Stomach smooth muscle (tissue), 2 donors: ENCODE measurements around the gene DUOX2.
"Not testable (repeated sequence)": the region's sequence is repeated elsewhere in the genome, so short reads cannot be mapped to it uniquely, and the experiment has no call there.

ENCODE experiments used
- H3K27ac ChIP-seq: one replicate; pipeline ENCODE4 v1.7.0; 2013; ENCODE audit warnings: mild to moderate bottlenecking, low read length, inconsistent platforms
- H3K27me3 ChIP-seq, 2 donors: one replicate each; pipeline ENCODE4 v1.7.0; 2013; ENCODE audit warnings: low read length in 2 of 2; ENCODE audit not compliant: insufficient read depth in 2 of 2, control insufficient read depth in 1 of 2
- H3K36me3 ChIP-seq, 2 donors: one replicate each; pipeline ENCODE4 v1.7.0; 2013; ENCODE audit warnings: low read length in 2 of 2; ENCODE audit not compliant: control insufficient read depth in 2 of 2, insufficient read depth in 2 of 2
- H3K4me1 ChIP-seq: one replicate; pipeline ENCODE4 v1.7.0; 2013; ENCODE audit warnings: low read length; ENCODE audit not compliant: control insufficient read depth, insufficient read depth
- H3K4me3 ChIP-seq, 2 donors: one replicate each; pipeline ENCODE4 v1.7.0; 2013; ENCODE audit warnings: low read length in 2 of 2
- H3K9ac ChIP-seq, 2 donors: one replicate each; pipeline ENCODE4 v1.7.0; 2013; ENCODE audit warnings: low read length in 2 of 2, mild to moderate bottlenecking in 1 of 2
- H3K9me3 ChIP-seq, 2 donors: one replicate each; pipeline ENCODE4 v1.7.0; 2013; ENCODE audit warnings: low read length in 2 of 2; ENCODE audit not compliant: control insufficient read depth in 2 of 2
- donor health status: healthy.
- donor health status: Pancreatic carcinoma.

DUOX2 gene

GRCh38 chr15:45111390-45112142, 2.4 kb downstream of the DUOX2 start:
- Histone ChIP-seq H3K9me3 (no peaks in the 10 kb centered on the region), H3K4me3 (no peak overlapping the region), H3K9ac (no peak overlapping the region), H3K27ac (no peak overlapping the region), H3K36me3 (no peaks in the 10 kb centered on the region), H3K4me1 (peaks cover 12% of the 10 kb centered on the region), H3K27me3 (peaks cover 63 to 72% of the 10 kb centered on the region in 2 donors)

DNA sequence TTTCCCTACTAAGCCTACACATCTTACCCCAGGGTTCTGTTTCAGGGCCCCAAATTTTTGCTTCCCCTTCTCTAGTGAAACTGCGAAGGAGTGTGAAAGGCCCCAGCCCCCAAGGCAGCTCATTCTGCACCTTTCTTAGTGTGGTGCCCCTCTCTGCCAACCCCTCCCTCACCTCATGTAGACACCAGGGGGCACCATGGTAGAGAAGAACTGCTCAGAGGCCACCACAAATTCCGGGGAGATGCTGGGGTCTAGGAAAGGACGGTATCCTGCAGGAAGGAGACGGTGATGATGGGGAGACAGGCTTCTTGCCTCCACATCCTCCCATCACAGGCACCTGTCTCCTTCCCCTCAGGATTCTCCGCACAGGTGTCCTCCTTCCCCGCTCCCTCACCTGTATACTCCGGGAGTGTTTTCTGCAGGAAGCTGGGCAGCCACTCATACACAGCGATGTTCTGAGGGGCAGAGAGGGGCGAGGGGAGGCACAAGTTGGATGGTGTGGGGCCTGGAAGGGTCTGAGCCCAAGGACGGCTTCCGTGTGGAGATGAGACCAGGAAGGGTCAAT, 3.6 kb downstream of the DUOX2 start:
- Histone ChIP-seq H3K4me1 (peaks cover 7% of the 10 kb centered on the region), H3K27ac (no peak overlapping the region), H3K9ac (no peak overlapping the region), H3K9me3 (no peaks in the 10 kb centered on the region), H3K36me3 (no peaks in the 10 kb centered on the region), H3K4me3 (no peak overlapping the region), H3K27me3 (peaks cover 52 to 59% of the 10 kb centered on the region in 2 donors)

GRCh38 chr15:45107941-45108630, 5.9 kb downstream of the DUOX2 start:
- peaks cover 31 to 37% of the 10 kb centered on the region in 2 donors for H3K27me3 ChIP-seq
- no peak overlapping the region for H3K27ac ChIP-seq
- no peak overlapping the region for H3K9ac ChIP-seq
- no peaks in the 10 kb centered on the region for H3K36me3 ChIP-seq
- H3K4me3 ChIP-seq: no peak overlapping the region
- H3K9me3 ChIP-seq: no peaks in the 10 kb centered on the region
- H3K4me1 ChIP-seq: peaks cover 5% of the 10 kb centered on the region

DNA sequence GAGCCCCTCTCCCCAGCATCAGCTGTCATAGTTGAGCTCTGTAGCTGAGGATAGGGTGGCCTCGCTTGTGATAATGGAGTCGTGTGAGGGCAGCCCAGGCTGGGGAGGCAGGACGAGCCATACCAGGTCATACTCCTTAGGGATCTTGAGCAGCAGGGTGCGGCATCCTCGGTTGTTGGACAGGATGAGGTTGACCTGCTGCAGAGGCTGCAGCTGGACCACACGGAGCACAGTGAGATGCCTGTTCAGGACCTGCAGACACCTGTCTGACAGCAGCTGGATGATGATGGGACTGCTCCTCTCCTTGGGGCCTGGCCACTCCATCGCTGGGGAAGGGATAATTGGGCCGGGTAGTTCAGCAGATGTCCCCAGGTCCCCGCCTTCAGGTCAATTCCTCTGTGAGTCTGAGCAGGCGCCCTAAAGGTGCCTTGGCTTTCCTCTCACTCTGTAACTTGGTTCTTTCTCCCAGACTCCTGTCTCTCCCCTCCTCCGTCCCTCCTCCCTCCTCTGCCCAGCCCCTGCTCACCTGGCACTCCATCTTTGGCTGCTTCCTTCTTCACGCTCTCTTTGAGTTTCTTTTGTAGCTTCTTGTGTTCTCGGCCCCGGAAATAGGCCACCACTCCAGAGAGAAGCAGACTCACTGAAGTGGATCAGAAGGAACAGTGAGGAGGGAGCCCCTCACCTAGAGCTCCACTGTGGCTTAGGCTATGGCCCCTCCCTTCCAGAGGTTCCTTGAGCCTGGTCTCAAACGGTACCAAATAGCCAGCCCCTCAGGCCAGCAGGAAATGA, 7.8 kb downstream of the DUOX2 start:
- Histone ChIP-seq H3K9me3 (no peaks in the 10 kb centered on the region), H3K4me1 (no peaks in the 10 kb centered on the region), H3K27me3 (peaks cover 12 to 28% of the 10 kb centered on the region in 2 donors), H3K9ac (no peak overlapping the region), H3K4me3 (no peak overlapping the region), H3K36me3 (no peaks in the 10 kb centered on the region), H3K27ac (no peak overlapping the region)

DNA sequence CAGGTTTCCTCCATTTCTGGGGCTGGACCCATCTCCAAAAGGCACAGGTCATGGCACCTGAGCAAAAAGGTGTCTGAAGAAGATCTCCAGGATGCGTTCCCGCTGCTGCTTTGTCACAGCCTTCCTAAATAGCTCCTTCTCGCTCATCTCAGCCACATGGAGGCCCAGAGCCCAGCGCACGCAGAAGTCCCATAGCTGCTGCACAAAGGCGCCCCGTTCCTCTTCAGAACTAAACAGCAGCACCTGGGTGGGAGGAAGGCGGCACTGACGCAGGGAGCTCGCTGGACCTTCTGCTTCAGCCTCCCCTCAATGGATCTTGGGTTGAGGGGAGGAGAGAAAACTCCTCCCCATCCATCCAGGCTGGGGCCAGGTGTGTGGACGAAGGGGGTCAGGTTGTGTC, 8.4 kb downstream of the DUOX2 start:
- no peaks in the 10 kb centered on the region for H3K36me3 ChIP-seq
- no peak overlapping the region for H3K9ac ChIP-seq
- H3K4me1 ChIP-seq: no peaks in the 10 kb centered on the region
- no peak overlapping the region for H3K4me3 ChIP-seq
- no peak overlapping the region for H3K27ac ChIP-seq
- H3K9me3 ChIP-seq: no peaks in the 10 kb centered on the region
- peaks cover 12 to 27% of the 10 kb centered on the region in 2 donors for H3K27me3 ChIP-seq

- peaks cover under 1 to 13% of the 10 kb centered on the region in 2 donors for H3K27me3 ChIP-seq
- not testable (repeated sequence) for H3K27ac ChIP-seq
These were observed 9.8 kb downstream of the DUOX2 start for GRCh38 chr15:45104170-45104569.

GRCh38 chr15:45102226-45102625, 11.7 kb downstream of the DUOX2 start:
- Histone ChIP-seq H3K27me3 (peaks cover 0 to 4% of the 10 kb centered on the region in 2 donors), H3K9me3 (no peaks in the 10 kb centered on the region), H3K9ac (no peak overlapping the region), H3K36me3 (no peaks in the 10 kb centered on the region), H3K4me1 (no peaks in the 10 kb centered on the region), H3K4me3 (no peak overlapping the region), H3K27ac (no peak overlapping the region)

More at GRCh38 chr15:45104170-45104569, 9.8 kb downstream of the DUOX2 start:
- H3K9ac ChIP-seq, H3K4me3 ChIP-seq, H3K36me3 ChIP-seq, H3K4me1 ChIP-seq, H3K9me3 ChIP-seq: not testable (repeated sequence)

DNA sequence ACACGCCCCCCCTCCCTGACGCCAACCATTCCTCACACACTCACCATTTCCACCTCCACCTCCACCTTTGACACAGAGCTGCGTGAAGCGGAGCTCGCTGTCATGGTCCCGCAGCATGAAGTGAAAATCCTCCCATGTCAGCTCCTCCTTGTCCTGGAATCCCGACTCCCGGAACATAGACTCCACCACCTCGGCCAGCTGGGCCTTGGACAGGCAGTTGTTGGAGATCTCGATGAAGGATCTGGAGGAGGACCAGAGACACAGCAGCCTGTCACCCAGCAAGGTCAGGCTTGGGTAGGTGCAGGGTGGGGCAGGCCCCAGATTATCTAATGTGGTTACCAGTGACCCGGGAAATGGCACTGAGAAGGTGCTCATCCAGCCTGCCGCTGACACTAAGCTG, 12.2 kb downstream of the DUOX2 start:
- no peak overlapping the region for H3K4me3 ChIP-seq
- no peak overlapping the region for H3K27ac ChIP-seq
- no peaks in the 10 kb centered on the region for H3K36me3 ChIP-seq
- peaks cover 0 to 4% of the 10 kb centered on the region in 2 donors for H3K27me3 ChIP-seq
- H3K9ac ChIP-seq: no peak overlapping the region
- no peaks in the 10 kb centered on the region for H3K4me1 ChIP-seq
- H3K9me3 ChIP-seq: no peaks in the 10 kb centered on the region

DNA sequence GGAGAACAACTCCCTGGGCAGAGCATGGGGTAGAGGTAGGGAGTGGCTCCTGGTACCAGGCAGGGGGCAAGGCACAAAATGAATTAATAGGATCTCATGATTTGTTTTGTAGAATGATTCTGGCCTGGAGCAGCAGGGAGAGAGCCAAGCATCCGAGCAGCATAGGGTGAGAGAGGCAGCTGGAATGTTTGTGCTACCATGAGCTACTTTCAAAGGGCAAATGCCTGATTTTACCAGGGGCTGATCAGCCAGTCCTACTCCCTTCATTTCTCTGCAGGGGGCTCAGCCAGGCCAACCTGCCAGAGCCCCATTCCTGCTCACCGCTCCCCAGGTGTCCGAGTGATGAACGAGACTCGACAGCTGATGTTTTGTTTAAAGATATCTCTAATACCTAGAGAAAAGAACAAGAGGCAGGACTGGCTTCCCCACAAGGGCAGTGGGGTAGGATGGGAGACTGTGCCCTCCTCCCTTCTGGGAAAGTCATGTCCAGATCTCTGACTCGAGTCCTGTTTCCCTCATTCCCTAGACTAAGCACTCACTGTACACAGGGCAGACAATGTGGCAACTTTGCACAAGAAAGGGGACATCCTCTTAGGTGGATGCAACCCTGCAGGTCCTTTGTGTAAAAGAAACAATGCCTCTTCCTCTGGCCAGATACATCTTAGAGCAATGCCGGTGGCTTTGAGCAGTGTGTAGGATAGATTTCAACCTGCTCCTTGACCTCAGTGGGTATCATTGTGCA, 12.9 kb downstream of the DUOX2 start:
- H3K9ac ChIP-seq: no peak overlapping the region
- no peaks in the 10 kb centered on the region for H3K9me3 ChIP-seq
- H3K4me1 ChIP-seq: no peaks in the 10 kb centered on the region
- H3K27me3 ChIP-seq: peaks cover 0 to 4% of the 10 kb centered on the region in 2 donors
- H3K27ac ChIP-seq: no peak overlapping the region
- H3K36me3 ChIP-seq: no peaks in the 10 kb centered on the region
- no peak overlapping the region for H3K4me3 ChIP-seq

GRCh38 chr15:45099549-45100165, 14.3 kb downstream of the DUOX2 start:
- Histone ChIP-seq H3K27me3 (peaks cover 0 to 4% of the 10 kb centered on the region in 2 donors), H3K36me3 (no peaks in the 10 kb centered on the region), H3K9ac (no peak overlapping the region), H3K4me3 (no peak overlapping the region), H3K4me1 (no peaks in the 10 kb centered on the region), H3K27ac (no peak overlapping the region), H3K9me3 (no peaks in the 10 kb centered on the region)
